WTC11 (cell line): ENCODE measurements around the gene CCDC107.

Source experiments
- TF ChIP-seq, protein P1 (sequence below): fragments of 200-600 bp; IDR thresholded peaks from 2 replicates; pipeline ENCODE4 v1.8.0; 2022; ENCODE audit warnings: antibody characterized with exemption
- TF ChIP-seq, protein P2 (sequence below): fragments of 250-450 bp; sonication (Bioruptor Pico); IDR thresholded peaks from 2 replicates; pipeline ENCODE4 v1.9.0; 2021; ENCODE audit warnings: mild to moderate bottlenecking, borderline replicate concordance

DNA sequence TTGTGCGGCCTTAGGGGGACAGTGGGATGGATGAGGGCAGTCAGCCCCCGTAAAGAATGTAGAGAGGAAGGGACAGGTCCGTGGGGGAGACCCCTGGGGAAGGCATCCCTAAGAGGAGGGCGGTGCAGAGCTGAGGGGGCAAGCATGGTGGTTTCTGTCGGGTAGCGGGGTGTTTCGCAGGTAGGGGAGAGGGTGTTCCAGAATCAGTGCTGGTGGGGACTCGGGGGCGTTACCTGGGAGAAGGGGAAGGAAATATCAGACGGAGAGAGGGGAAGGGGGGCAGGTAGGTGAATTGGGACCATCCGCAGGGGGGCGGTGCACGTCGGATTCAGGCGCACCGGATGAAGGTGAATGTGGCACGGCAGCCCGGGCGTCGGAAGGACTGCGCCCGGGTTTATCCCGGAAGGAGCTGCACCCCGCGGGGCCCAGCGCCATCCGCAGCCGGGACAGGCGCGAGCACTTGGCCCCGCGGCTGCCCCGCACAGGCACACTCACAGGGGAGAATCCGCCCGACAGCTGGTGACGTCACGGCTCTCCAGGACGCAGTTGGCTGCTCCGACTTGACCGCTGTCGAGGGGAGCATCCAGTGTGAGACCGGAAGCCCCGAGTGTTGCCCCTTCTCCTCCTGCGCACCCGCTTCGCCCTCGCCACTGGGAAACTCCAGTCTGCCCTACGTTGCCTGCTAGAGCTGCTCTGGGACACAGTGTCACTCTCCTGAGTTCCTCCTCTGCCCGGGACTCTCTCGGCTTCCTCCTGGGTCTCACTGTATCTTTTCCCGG, 41.2 kb upstream of the CCDC107 start:
- TF ChIP-seq, protein P1, sequence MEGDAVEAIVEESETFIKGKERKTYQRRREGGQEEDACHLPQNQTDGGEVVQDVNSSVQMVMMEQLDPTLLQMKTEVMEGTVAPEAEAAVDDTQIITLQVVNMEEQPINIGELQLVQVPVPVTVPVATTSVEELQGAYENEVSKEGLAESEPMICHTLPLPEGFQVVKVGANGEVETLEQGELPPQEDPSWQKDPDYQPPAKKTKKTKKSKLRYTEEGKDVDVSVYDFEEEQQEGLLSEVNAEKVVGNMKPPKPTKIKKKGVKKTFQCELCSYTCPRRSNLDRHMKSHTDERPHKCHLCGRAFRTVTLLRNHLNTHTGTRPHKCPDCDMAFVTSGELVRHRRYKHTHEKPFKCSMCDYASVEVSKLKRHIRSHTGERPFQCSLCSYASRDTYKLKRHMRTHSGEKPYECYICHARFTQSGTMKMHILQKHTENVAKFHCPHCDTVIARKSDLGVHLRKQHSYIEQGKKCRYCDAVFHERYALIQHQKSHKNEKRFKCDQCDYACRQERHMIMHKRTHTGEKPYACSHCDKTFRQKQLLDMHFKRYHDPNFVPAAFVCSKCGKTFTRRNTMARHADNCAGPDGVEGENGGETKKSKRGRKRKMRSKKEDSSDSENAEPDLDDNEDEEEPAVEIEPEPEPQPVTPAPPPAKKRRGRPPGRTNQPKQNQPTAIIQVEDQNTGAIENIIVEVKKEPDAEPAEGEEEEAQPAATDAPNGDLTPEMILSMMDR, result no peak
- TF ChIP-seq, protein P2, sequence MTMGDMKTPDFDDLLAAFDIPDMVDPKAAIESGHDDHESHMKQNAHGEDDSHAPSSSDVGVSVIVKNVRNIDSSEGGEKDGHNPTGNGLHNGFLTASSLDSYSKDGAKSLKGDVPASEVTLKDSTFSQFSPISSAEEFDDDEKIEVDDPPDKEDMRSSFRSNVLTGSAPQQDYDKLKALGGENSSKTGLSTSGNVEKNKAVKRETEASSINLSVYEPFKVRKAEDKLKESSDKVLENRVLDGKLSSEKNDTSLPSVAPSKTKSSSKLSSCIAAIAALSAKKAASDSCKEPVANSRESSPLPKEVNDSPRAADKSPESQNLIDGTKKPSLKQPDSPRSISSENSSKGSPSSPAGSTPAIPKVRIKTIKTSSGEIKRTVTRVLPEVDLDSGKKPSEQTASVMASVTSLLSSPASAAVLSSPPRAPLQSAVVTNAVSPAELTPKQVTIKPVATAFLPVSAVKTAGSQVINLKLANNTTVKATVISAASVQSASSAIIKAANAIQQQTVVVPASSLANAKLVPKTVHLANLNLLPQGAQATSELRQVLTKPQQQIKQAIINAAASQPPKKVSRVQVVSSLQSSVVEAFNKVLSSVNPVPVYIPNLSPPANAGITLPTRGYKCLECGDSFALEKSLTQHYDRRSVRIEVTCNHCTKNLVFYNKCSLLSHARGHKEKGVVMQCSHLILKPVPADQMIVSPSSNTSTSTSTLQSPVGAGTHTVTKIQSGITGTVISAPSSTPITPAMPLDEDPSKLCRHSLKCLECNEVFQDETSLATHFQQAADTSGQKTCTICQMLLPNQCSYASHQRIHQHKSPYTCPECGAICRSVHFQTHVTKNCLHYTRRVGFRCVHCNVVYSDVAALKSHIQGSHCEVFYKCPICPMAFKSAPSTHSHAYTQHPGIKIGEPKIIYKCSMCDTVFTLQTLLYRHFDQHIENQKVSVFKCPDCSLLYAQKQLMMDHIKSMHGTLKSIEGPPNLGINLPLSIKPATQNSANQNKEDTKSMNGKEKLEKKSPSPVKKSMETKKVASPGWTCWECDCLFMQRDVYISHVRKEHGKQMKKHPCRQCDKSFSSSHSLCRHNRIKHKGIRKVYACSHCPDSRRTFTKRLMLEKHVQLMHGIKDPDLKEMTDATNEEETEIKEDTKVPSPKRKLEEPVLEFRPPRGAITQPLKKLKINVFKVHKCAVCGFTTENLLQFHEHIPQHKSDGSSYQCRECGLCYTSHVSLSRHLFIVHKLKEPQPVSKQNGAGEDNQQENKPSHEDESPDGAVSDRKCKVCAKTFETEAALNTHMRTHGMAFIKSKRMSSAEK (CRISPR knock-in tag), result no peak
